ENCODE measurements around the gene NEO1.

Gene NEO1

DNA sequence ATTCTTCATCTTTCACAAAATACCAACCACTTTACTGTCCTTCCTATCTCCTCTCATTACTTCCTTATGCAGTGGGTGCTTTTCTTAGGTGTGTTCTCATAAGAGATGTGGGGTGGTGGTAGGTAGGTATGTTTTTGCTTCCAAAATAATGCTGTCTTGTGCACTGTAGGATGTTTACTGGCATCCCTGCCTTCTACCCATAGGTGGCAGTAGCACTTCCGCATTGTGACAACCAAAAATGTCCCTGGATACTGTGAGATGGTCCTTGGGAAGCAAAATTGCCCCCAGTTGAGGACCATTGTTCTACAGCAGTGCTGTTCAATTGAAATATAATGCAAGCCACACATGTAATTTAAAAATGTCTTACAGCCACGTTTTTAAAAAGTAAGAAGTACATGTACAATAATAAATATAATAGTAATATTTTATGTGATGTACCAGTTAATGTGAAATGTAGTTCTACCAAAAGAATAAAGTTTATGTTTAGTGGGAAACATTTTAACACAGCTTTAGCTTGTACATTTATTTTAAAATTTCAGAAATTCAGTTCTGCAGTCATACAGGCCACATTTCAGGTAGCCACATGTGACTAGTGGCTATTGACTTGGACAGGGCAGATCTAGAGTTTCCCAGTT lies 75.2 kb downstream of the NEO1 start:
- peaks cover 6% of the 10 kb centered on the region for H3K36me3 Mint-ChIP-seq
- no peak overlapping the region for H3K4me3 Mint-ChIP-seq
- no peaks in the 10 kb centered on the region for H3K4me1 Mint-ChIP-seq (ENCODE audit: low read depth)
- peaks cover 4% of the 10 kb centered on the region for H3K27me3 Mint-ChIP-seq
- no peaks in the 10 kb centered on the region for H3K9me3 Mint-ChIP-seq (ENCODE audit: low read depth)
- H3K27ac Mint-ChIP-seq = no peak overlapping the region

DNA sequence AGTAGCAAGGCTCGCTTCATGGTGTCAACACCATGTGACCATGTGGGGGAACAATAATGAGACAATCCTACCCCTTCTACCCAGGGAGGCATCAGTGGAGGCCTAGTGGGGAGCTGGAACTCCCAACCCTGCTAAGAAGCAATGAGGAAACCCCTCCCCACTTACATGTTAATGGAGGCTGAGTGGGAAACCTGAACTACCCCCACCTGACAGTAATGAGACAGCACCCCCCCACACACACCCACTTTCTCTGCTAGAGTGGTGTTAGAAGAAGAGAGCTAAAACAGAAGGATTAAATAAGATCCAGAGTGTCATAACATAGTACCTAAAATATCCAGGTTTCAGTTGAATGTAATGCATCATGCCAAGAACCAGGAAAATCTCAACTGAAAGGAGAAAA lies 78.6 kb downstream of the NEO1 start:
- H3K4me3 Mint-ChIP-seq = no peak overlapping the region
- no peaks in the 10 kb centered on the region for H3K4me1 Mint-ChIP-seq (ENCODE audit: low read depth)
- no peak overlapping the region for H3K27ac Mint-ChIP-seq
- H3K9me3 Mint-ChIP-seq (ENCODE audit: low read depth) = no peaks in the 10 kb centered on the region
- peaks cover 3% of the 10 kb centered on the region for H3K36me3 Mint-ChIP-seq
- H3K27me3 Mint-ChIP-seq = peaks cover 1% of the 10 kb centered on the region

- Mint-ChIP-seq H3K9me3 (ENCODE audit: low read depth) (no peaks in the 10 kb centered on the region), H3K4me3 (no peak overlapping the region), H3K27me3 (peaks cover 1% of the 10 kb centered on the region), H3K27ac (no peak overlapping the region), H3K4me1 (ENCODE audit: low read depth) (no peaks in the 10 kb centered on the region), H3K36me3 (peaks cover 7% of the 10 kb centered on the region)
These were observed 81.9 kb downstream of the NEO1 start for GRCh38 chr15:73134196-73134595.

DNA sequence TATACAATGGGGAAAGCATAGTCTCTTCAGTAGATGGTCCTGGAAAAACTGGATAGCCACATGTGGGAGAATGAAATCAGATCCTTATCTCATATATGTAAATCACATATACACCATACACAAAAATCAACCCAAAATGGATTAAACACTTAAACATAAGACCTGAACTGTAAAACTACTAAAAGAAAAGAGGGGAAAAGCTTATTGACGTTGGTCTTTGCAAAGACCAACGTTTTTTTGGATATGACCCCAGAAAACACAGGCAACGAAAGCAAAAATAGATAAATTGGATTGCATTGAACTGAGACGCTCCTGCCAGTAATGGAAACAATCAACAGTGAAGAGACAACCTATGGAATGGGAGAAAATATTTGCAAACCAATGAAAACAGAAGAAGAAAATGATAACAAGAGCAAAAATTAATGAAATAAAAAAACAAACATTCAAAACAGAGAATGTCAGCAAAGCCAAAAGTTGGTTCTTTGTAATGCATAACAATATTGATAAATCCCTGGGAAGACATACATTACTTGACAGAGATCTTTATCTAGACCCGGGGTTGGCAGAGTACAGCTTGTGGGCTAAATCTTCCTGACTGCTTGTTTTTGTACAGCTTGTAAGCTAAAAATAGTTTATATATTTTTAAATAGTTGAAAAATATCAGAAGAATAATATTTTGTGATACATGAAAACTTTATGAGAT lies 86.9 kb downstream of the NEO1 start:
- no peaks in the 10 kb centered on the region for H3K9me3 Mint-ChIP-seq (ENCODE audit: low read depth)
- no peaks in the 10 kb centered on the region for H3K27me3 Mint-ChIP-seq
- no peak overlapping the region for H3K27ac Mint-ChIP-seq
- H3K36me3 Mint-ChIP-seq = peaks cover 10% of the 10 kb centered on the region
- H3K4me1 Mint-ChIP-seq (ENCODE audit: low read depth) = peaks cover 17% of the 10 kb centered on the region
- no peak overlapping the region for H3K4me3 Mint-ChIP-seq

DNA sequence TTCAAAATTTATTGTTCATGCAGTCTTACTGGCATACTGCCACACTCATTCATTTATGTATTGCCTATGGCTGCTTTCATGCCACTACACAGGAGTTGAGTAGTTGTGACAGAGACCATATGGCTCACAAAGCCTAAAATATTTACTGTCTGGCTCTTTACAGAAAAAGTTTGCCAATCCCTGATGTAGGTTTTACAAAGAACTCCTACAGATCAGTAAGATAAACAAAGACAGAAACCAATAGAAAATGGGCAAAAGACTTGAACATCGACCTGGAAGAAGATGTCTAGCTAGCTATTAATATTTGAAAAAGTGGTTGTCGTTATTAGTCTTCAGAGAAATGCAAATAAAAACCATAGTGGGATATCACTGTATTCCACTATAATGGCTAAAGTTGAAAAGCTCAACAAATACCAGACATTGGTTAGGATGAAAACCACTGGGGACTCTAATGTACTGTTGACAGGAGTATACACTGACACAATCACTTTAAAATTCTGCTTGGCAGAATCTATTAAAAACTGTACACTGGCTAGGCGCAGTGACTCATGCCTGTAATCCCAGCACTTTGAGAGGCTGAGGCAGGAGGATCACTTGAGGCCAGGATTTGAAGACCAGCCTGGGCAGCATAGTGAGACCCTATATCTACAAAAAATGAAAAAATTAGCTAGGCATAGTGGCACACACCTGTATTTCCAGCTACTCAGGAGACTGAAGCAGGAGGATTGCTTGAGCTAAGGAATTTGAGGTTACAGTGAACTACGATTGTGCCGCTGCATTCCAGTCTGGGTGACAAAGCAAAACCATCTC lies 87.7 kb downstream of the NEO1 start:
- Mint-ChIP-seq H3K4me3 (no peak overlapping the region), H3K36me3 (peaks cover 15% of the 10 kb centered on the region), H3K27ac (no peak overlapping the region), H3K9me3 (ENCODE audit: low read depth) (no peaks in the 10 kb centered on the region), H3K27me3 (no peaks in the 10 kb centered on the region), H3K4me1 (ENCODE audit: low read depth) (peaks cover 17% of the 10 kb centered on the region)

- H3K36me3 Mint-ChIP-seq = peaks cover 19% of the 10 kb centered on the region
- no peaks in the 10 kb centered on the region for H3K9me3 Mint-ChIP-seq (ENCODE audit: low read depth)
- H3K27me3 Mint-ChIP-seq = no peaks in the 10 kb centered on the region
- peak overlapping the region; percentile 24 for H3K27ac Mint-ChIP-seq
- peaks cover 17% of the 10 kb centered on the region for H3K4me1 Mint-ChIP-seq (ENCODE audit: low read depth)
- H3K4me3 Mint-ChIP-seq = no peak overlapping the region
These were observed 89.1 kb downstream of the NEO1 start for GRCh38 chr15:73141216-73141900.

DNA sequence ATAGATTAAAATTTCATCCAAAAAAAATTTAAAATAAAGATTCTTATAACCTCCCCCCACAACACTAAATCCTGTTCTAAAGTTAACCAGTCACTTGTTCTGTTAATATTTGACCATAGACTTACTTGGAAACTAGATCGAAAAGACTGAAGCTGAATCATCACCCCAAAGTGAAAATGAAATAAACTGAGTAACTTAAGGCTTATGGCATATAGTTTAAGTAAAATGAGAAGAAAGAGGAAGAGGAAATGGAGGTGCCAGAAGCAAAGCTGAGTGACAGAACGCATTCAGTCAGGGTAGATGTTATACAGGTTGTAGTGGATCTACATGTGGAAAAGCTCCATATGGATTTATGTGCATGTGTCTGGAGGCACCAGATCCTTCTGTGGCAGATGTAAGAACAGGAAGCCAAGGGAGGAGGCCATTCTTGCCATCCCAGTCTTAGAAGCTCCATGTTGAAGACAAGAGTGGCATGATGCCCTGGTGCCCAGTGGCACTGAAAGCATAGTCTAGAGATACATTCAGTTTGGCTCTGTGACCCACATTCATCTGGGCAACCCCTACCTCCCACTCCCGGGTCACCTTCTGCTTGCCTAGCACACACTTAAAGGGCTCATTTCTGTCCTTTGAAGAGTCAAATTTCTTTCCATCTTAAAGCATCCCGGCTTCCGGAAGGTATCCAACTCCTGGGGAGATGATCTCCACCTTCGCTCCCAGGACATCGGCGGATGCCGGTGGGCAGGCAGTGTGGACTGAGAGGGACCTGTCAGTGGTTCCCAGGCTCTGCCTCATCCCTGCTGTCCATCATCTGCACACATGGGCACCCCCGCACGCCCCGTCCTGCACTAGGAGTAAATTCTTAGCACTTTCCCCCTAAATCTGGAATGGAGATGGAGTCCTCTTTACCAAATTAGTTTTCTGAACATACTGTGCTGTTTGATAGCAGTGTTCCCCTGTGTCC lies 90.8 kb downstream of the NEO1 start:
- Mint-ChIP-seq H3K36me3 (peaks cover 15% of the 10 kb centered on the region), H3K4me3 (no peak overlapping the region), H3K9me3 (ENCODE audit: low read depth) (no peaks in the 10 kb centered on the region), H3K27ac (peak overlapping the region; percentile 72), H3K27me3 (no peaks in the 10 kb centered on the region), H3K4me1 (ENCODE audit: low read depth) (peaks cover 17% of the 10 kb centered on the region)

- peak overlapping the region; percentile 35 for H3K27ac Mint-ChIP-seq
- no peaks in the 10 kb centered on the region for H3K9me3 Mint-ChIP-seq (ENCODE audit: low read depth)
- peaks cover 15% of the 10 kb centered on the region for H3K36me3 Mint-ChIP-seq
- H3K27me3 Mint-ChIP-seq = no peaks in the 10 kb centered on the region
- H3K4me1 Mint-ChIP-seq (ENCODE audit: low read depth) = peaks cover 17% of the 10 kb centered on the region
- no peak overlapping the region for H3K4me3 Mint-ChIP-seq
These were observed 91.5 kb downstream of the NEO1 start for GRCh38 chr15:73143763-73144155.

DNA sequence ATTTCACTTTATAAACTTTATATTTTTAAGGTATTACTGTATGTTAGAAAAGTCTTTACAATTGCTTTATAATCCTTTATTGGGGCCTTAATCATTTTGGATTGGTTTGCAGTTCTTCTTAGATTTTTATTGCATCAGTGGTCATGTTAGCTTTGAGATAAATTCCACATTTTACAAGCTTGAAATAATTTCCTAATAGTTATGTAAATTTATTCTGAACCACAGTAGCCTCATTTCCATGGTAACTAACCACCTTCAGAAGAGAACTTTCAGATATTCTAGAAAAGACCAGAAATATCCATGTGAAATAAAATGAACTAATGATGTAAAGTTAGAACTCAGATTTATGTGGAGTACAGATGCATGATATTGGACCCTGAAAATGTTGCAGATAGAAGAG lies 94.2 kb downstream of the NEO1 start:
- H3K36me3 Mint-ChIP-seq = peaks cover 19% of the 10 kb centered on the region
- no peaks in the 10 kb centered on the region for H3K27me3 Mint-ChIP-seq
- peaks cover 5% of the 10 kb centered on the region for H3K9me3 Mint-ChIP-seq (ENCODE audit: low read depth)
- H3K4me3 Mint-ChIP-seq = no peak overlapping the region
- peaks cover 11% of the 10 kb centered on the region for H3K4me1 Mint-ChIP-seq (ENCODE audit: low read depth)
- no peak overlapping the region for H3K27ac Mint-ChIP-seq

DNA sequence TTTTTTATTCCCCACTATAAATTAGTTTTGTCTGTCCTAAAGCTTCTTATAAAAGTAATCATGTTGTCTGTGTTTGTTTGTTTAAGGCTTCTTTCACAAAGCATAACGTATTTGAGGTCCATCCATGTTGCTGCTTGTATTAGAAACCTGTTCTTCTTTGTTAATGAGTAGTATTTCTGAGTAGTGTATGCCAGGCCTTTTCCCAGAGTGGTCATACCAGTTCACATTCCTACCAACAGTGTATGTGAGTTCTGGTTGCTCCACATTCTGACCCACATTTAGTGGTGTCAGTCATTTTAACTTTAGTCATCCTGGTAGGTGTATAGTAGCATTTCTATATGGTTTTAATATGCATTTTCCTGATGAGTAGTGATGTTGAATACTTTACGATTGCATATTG lies 98.6 kb downstream of the NEO1 start:
- H3K9me3 Mint-ChIP-seq (ENCODE audit: low read depth) = peaks cover 19% of the 10 kb centered on the region
- H3K27ac Mint-ChIP-seq = no peak overlapping the region
- no peak overlapping the region for H3K4me3 Mint-ChIP-seq

DNA sequence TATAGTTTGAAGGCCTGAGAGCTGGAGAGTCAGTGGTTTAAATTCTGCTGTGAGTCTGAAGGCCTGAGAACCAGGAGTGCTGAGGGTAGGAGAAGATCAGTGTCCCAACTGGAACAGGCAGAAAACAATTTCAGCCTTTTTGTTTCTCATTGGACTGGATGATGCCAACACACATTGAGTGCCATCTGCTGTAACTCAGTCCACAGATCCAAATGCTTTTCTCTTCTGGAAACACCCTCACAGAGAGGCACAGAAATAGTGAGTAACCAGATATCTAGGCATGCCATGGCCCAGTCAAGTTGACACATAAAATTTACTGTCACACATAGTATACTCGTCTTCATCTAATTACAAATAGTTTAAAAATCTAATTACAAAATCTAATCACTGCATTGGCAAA lies 100.8 kb downstream of the NEO1 start:
- Mint-ChIP-seq H3K4me1 (ENCODE audit: low read depth) (no peaks in the 10 kb centered on the region), H3K36me3 (peaks cover 21% of the 10 kb centered on the region), H3K27ac (no peak overlapping the region), H3K9me3 (ENCODE audit: low read depth) (peaks cover 24% of the 10 kb centered on the region), H3K4me3 (no peak overlapping the region), H3K27me3 (no peaks in the 10 kb centered on the region)

More for the DNA sequence above, 98.6 kb downstream of the NEO1 start:
- peaks cover 20% of the 10 kb centered on the region for H3K36me3 Mint-ChIP-seq
- H3K27me3 Mint-ChIP-seq = no peaks in the 10 kb centered on the region
- no peaks in the 10 kb centered on the region for H3K4me1 Mint-ChIP-seq (ENCODE audit: low read depth)

GRCh38 chr15:73153447-73153846 lies 101.2 kb downstream of the NEO1 start:
- H3K36me3 Mint-ChIP-seq = peaks cover 20% of the 10 kb centered on the region
- no peaks in the 10 kb centered on the region for H3K4me1 Mint-ChIP-seq (ENCODE audit: low read depth)
- peaks cover 24% of the 10 kb centered on the region for H3K9me3 Mint-ChIP-seq (ENCODE audit: low read depth)
- no peaks in the 10 kb centered on the region for H3K27me3 Mint-ChIP-seq
- H3K4me3 Mint-ChIP-seq = no peak overlapping the region
- no peak overlapping the region for H3K27ac Mint-ChIP-seq

DNA sequence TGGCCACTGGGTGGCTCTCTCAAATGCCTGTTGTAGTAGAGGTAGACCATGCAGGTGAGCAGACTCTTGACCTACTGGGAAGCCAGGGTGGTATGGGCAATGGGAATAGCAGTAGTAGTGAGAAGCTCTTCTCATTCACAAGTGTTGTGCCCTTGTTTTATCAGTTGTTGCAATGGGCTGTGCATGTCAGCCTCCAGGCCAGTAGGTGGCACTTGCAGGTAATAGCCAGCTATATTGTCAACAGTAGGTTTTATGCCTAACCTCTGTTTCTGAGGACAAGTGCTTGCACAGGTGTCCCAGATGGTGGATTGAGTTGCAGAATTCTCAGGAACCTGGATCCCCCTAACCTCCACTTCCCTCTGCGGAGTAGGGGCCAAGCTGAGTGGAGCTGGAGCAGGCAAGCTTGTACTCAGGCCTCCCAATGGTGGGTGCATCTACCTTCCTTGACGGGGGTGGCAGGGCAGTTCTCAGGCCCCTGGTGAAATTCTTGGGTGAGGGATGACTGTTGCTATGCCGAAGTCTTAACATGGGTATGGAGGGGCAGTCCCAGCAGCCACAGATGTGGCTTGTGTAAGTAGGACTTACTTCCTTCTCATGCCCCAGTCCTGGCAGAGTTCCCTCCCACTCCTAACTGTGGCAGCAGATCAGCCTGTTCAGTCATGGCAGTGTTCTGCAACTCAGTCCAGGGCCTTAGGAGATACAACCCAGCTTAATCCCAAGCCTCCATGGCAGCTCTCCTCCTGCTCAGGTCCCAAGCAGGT lies 104.3 kb downstream of the NEO1 start:
- Mint-ChIP-seq H3K4me1 (ENCODE audit: low read depth) (no peaks in the 10 kb centered on the region), H3K36me3 (peaks cover 10% of the 10 kb centered on the region), H3K9me3 (ENCODE audit: low read depth) (peaks cover 19% of the 10 kb centered on the region), H3K27ac (no peak overlapping the region), H3K27me3 (no peaks in the 10 kb centered on the region), H3K4me3 (no peak overlapping the region)

All from activated naive CD8-positive, alpha-beta T cell (primary cell).